WTC11 (cell line): ENCODE data around the gene C4orf50. TPM values are rescaled to one million over a fixed set of nuclear protein-coding genes. Genes with fewer than 3 reads are reported as not detected.

ENCODE experiments used
- ATAC-seq: fragments of 200-7000 bp; cut with Tn5 transposase; 2 replicates; pipeline ENCODE4 v1.10.0; 2021; ENCODE audit warnings: mild to moderate bottlenecking, moderate library complexity
- CTCF ChIA-PET: fragments of 300-600 bp; sonication (Branson Sonifier 250); formaldehyde crosslinking; loops from one replicate; lab custom pipeline; 2021; ENCODE audit warnings: antibody characterized with exemption; lab: Charles Lee
- POLR2A ChIA-PET: fragments of 350-600 bp; sonication (Branson Sonifier 250); formaldehyde crosslinking; loops from one replicate; lab custom pipeline; 2021; ENCODE audit warnings: antibody characterized with exemption; lab: Charles Lee
- DNase-seq: peaks from one replicate; pipeline ENCODE4 v3.0.0; 2021; ENCODE audit warnings: low spot score
- H3K27ac Mint-ChIP-seq: 2 replicates; pipeline ENCODE4 v1.8.0; 2021; ENCODE audit warnings: mixed read lengths
- H3K27me3 Mint-ChIP-seq: 2 replicates; pipeline ENCODE4 v1.8.0; 2021; ENCODE audit warnings: low read depth, mild to moderate bottlenecking, moderate library complexity, mixed read lengths
- H3K36me3 Mint-ChIP-seq: 2 replicates; pipeline ENCODE4 v1.8.0; 2021; ENCODE audit warnings: mixed read lengths
- H3K4me1 Mint-ChIP-seq: 2 replicates; pipeline ENCODE4 v1.8.0; 2022; ENCODE audit warnings: mixed read lengths
- H3K4me3 Mint-ChIP-seq: 2 replicates; pipeline ENCODE4 v1.8.0; 2021; ENCODE audit warnings: mild to moderate bottlenecking, moderate library complexity, mixed read lengths
- H3K9me3 Mint-ChIP-seq: 2 replicates; pipeline ENCODE4 v1.8.0; 2021; ENCODE audit warnings: mixed read lengths
- FOXP1 ChIP-seq: sonication (generic); formaldehyde crosslinking; IDR thresholded peaks from 2 replicates; pipeline ENCODE4 v1.8.0; 2022; ENCODE audit warnings: missing genetic modification reagents, mild to moderate bottlenecking, moderate library complexity, borderline replicate concordance
- IRF2 ChIP-seq: sonication (generic); formaldehyde crosslinking; IDR thresholded peaks from 2 replicates; pipeline ENCODE4 v1.8.0; 2022; ENCODE audit warnings: low read depth, missing genetic modification reagents, borderline replicate concordance
- PREB ChIP-seq: sonication (generic); formaldehyde crosslinking; IDR thresholded peaks from 2 replicates; pipeline ENCODE4 v1.8.1; 2022; ENCODE audit warnings: mild to moderate bottlenecking, missing genetic modification reagents, moderate library complexity, borderline replicate concordance
- TP53 ChIP-seq: sonication (generic); formaldehyde crosslinking; IDR thresholded peaks from 2 replicates; pipeline ENCODE4 v1.8.1; 2023; ENCODE audit warnings: mild to moderate bottlenecking, missing genetic modification reagents
- ZBTB43 ChIP-seq: sonication (generic); formaldehyde crosslinking; IDR thresholded peaks from 2 replicates; pipeline ENCODE4 v1.8.1; 2023; ENCODE audit warnings: mild to moderate bottlenecking, missing genetic modification reagents
- ZNF281 ChIP-seq: sonication (generic); formaldehyde crosslinking; IDR thresholded peaks from 2 replicates; pipeline ENCODE4 v1.8.0; 2023; ENCODE audit warnings: mild to moderate bottlenecking, missing genetic modification reagents
- total RNA-seq: library from RNA; stranded (reverse); gene quantifications from 3 replicates; pipeline ENCODE4 v1.2.3, GENCODE V29; 2021
- TF ChIP-seq, protein P1 (sequence below): sonication (generic); formaldehyde crosslinking; IDR thresholded peaks from 2 replicates; pipeline ENCODE4 v1.8.0; 2022; ENCODE audit warnings: mild to moderate bottlenecking, missing genetic modification reagents
- TF ChIP-seq, protein P2 (sequence below): sonication (generic); formaldehyde crosslinking; IDR thresholded peaks from 2 replicates; pipeline ENCODE4 v1.8.1; 2022; ENCODE audit warnings: low read depth, mild to moderate bottlenecking, moderate library complexity, missing genetic modification reagents, borderline replicate concordance
- TF ChIP-seq, protein P3 (sequence below): fragments of 200-600 bp; IDR thresholded peaks from 2 replicates; pipeline ENCODE4 v1.8.0; 2022; ENCODE audit warnings: antibody characterized with exemption
- TF ChIP-seq, protein P4 (sequence below): sonication (generic); formaldehyde crosslinking; conservative IDR thresholded peaks from 2 replicates; pipeline ENCODE4 v1.8.1; 2023; ENCODE audit warnings: mild to moderate bottlenecking, low read depth, missing genetic modification reagents, moderate library complexity
- TF ChIP-seq, protein P5 (sequence below): fragments of 250-450 bp; sonication (Bioruptor Pico); IDR thresholded peaks from 2 replicates; pipeline ENCODE4 v1.9.0; 2021; ENCODE audit warnings: mild to moderate bottlenecking
- TF ChIP-seq, protein P6 (sequence below): sonication (generic); formaldehyde crosslinking; IDR thresholded peaks from 2 replicates; pipeline ENCODE4 v1.8.0; 2022; ENCODE audit warnings: mild to moderate bottlenecking, missing genetic modification reagents

Gene C4orf50
- total RNA-seq, 1 experiment from 2014 or later: 0.17 TPM

- CTCF ChIA-PET: interaction anchor here (1.0 to 1.6 kb wide), 3 partner anchors 78 to 97 kb away, joined by 3 to 4 read pairs (median 3); no protein-coding TSS in a partner anchor
- Mint-ChIP-seq H3K9me3 (peaks cover 5% of the 10 kb centered on the region), H3K4me3 (no peak overlapping the region), H3K27ac (no peak overlapping the region), H3K4me1 (peaks cover 37% of the 10 kb centered on the region), H3K36me3 (no peaks in the 10 kb centered on the region), H3K27me3 (peaks cover 30% of the 10 kb centered on the region)
- DNase-seq (no peak), ATAC-seq (no peak)
- TF ChIP-seq FOXP1 (CRISPR knock-in tag): no peak
- TF ChIP-seq IRF2 (CRISPR knock-in tag): no peak
- no peak for TF ChIP-seq ZBTB43 (CRISPR knock-in tag)
- TF ChIP-seq PREB (CRISPR knock-in tag): no peak
- no peak for TF ChIP-seq TP53 (CRISPR knock-in tag)
- TF ChIP-seq, protein P1, sequence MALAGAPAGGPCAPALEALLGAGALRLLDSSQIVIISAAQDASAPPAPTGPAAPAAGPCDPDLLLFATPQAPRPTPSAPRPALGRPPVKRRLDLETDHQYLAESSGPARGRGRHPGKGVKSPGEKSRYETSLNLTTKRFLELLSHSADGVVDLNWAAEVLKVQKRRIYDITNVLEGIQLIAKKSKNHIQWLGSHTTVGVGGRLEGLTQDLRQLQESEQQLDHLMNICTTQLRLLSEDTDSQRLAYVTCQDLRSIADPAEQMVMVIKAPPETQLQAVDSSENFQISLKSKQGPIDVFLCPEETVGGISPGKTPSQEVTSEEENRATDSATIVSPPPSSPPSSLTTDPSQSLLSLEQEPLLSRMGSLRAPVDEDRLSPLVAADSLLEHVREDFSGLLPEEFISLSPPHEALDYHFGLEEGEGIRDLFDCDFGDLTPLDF (CRISPR knock-in tag): no peak
- TF ChIP-seq, protein P2, sequence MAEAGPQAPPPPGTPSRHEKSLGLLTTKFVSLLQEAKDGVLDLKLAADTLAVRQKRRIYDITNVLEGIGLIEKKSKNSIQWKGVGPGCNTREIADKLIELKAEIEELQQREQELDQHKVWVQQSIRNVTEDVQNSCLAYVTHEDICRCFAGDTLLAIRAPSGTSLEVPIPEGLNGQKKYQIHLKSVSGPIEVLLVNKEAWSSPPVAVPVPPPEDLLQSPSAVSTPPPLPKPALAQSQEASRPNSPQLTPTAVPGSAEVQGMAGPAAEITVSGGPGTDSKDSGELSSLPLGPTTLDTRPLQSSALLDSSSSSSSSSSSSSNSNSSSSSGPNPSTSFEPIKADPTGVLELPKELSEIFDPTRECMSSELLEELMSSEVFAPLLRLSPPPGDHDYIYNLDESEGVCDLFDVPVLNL: no peak
- POLR2A ChIA-PET: no interaction called here
Measured at GRCh38 chr4:5918331-5918985, 99.8 kb downstream of the C4orf50 start.

DNA sequence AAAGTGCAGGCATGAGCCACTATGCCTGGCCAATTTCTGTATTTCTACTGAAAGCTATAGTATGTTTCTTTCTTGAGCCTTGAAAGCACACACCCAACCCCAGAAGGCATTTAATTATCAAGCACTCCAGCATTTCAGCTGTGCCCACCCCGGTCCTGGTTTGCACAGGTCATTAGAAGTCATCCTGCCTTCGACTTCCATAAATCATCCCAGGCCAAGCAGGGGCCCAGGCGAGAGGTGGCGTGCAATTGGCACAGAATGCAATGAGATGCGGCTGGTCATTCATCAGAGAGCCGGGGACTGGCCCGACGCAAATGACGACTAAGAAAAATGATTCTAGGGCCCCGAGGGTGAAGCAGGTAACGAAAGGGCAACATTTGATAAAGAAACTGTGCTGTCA lies 100.6 kb downstream of the C4orf50 start:
- Mint-ChIP-seq H3K27me3 (peaks cover 28% of the 10 kb centered on the region), H3K9me3 (peaks cover 5% of the 10 kb centered on the region), H3K4me3 (no peak overlapping the region), H3K4me1 (peaks cover 44% of the 10 kb centered on the region), H3K27ac (no peak overlapping the region), H3K36me3 (no peaks in the 10 kb centered on the region)
- ATAC-seq (no peak), DNase-seq (no peak)
- CTCF ChIA-PET: interaction anchor here (1.0 to 1.6 kb wide), 3 partner anchors 77 to 97 kb away, joined by 3 to 4 read pairs (median 3); no protein-coding TSS in a partner anchor
- POLR2A ChIA-PET: no interaction called here
- TF ChIP-seq, protein P3, sequence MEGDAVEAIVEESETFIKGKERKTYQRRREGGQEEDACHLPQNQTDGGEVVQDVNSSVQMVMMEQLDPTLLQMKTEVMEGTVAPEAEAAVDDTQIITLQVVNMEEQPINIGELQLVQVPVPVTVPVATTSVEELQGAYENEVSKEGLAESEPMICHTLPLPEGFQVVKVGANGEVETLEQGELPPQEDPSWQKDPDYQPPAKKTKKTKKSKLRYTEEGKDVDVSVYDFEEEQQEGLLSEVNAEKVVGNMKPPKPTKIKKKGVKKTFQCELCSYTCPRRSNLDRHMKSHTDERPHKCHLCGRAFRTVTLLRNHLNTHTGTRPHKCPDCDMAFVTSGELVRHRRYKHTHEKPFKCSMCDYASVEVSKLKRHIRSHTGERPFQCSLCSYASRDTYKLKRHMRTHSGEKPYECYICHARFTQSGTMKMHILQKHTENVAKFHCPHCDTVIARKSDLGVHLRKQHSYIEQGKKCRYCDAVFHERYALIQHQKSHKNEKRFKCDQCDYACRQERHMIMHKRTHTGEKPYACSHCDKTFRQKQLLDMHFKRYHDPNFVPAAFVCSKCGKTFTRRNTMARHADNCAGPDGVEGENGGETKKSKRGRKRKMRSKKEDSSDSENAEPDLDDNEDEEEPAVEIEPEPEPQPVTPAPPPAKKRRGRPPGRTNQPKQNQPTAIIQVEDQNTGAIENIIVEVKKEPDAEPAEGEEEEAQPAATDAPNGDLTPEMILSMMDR: no peak
- TF ChIP-seq ZNF281 (CRISPR knock-in tag) (no peak), PREB (CRISPR knock-in tag) (no peak)
- TF ChIP-seq, protein P4, sequence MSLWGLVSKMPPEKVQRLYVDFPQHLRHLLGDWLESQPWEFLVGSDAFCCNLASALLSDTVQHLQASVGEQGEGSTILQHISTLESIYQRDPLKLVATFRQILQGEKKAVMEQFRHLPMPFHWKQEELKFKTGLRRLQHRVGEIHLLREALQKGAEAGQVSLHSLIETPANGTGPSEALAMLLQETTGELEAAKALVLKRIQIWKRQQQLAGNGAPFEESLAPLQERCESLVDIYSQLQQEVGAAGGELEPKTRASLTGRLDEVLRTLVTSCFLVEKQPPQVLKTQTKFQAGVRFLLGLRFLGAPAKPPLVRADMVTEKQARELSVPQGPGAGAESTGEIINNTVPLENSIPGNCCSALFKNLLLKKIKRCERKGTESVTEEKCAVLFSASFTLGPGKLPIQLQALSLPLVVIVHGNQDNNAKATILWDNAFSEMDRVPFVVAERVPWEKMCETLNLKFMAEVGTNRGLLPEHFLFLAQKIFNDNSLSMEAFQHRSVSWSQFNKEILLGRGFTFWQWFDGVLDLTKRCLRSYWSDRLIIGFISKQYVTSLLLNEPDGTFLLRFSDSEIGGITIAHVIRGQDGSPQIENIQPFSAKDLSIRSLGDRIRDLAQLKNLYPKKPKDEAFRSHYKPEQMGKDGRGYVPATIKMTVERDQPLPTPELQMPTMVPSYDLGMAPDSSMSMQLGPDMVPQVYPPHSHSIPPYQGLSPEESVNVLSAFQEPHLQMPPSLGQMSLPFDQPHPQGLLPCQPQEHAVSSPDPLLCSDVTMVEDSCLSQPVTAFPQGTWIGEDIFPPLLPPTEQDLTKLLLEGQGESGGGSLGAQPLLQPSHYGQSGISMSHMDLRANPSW (CRISPR knock-in tag): no peak
- TF ChIP-seq, protein P5, sequence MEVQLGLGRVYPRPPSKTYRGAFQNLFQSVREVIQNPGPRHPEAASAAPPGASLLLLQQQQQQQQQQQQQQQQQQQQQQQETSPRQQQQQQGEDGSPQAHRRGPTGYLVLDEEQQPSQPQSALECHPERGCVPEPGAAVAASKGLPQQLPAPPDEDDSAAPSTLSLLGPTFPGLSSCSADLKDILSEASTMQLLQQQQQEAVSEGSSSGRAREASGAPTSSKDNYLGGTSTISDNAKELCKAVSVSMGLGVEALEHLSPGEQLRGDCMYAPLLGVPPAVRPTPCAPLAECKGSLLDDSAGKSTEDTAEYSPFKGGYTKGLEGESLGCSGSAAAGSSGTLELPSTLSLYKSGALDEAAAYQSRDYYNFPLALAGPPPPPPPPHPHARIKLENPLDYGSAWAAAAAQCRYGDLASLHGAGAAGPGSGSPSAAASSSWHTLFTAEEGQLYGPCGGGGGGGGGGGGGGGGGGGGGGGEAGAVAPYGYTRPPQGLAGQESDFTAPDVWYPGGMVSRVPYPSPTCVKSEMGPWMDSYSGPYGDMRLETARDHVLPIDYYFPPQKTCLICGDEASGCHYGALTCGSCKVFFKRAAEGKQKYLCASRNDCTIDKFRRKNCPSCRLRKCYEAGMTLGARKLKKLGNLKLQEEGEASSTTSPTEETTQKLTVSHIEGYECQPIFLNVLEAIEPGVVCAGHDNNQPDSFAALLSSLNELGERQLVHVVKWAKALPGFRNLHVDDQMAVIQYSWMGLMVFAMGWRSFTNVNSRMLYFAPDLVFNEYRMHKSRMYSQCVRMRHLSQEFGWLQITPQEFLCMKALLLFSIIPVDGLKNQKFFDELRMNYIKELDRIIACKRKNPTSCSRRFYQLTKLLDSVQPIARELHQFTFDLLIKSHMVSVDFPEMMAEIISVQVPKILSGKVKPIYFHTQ: no peak
- TF ChIP-seq, protein P6, sequence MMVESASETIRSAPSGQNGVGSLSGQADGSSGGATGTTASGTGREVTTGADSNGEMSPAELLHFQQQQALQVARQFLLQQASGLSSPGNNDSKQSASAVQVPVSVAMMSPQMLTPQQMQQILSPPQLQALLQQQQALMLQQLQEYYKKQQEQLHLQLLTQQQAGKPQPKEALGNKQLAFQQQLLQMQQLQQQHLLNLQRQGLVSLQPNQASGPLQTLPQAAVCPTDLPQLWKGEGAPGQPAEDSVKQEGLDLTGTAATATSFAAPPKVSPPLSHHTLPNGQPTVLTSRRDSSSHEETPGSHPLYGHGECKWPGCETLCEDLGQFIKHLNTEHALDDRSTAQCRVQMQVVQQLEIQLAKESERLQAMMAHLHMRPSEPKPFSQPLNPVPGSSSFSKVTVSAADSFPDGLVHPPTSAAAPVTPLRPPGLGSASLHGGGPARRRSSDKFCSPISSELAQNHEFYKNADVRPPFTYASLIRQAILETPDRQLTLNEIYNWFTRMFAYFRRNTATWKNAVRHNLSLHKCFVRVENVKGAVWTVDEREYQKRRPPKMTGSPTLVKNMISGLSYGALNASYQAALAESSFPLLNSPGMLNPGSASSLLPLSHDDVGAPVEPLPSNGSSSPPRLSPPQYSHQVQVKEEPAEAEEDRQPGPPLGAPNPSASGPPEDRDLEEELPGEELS (CRISPR knock-in tag): no peak
